SK-N-SH (cell line): ENCODE measurements around the gene CHRNA5. TPM values are rescaled to one million over a fixed set of nuclear protein-coding genes. Genes with fewer than 3 reads are reported as not detected.

Source experiments
- CTCF ChIA-PET: fragments of 300-600, 350-600 bp; formaldehyde crosslinking; extraction: SDS; loops from one replicate; lab custom pipeline; 2021; lab: Yijun Ruan, JAX
- POLR2A ChIA-PET: fragments of 350-600 bp; sonication (Branson Sonifier 250); formaldehyde crosslinking; extraction: SDS; loops from one replicate; lab custom pipeline; 2020; ENCODE audit warnings: antibody characterized with exemption, inconsistent platforms; lab: Yijun Ruan, JAX
- DNase-seq: peaks from one replicate; pipeline ENCODE4 v3.0.0; 2012
- H2AFZ ChIP-seq: fragments of 200-600 bp; sonication (generic); 2 replicates; pipeline ENCODE4 v1.8.1; 2016; ENCODE audit warnings: antibody characterized with exemption, mild to moderate bottlenecking, low read depth
- H3F3A ChIP-seq: fragments of 200-600 bp; sonication (generic); replicated peaks from 2 replicates; pipeline ENCODE3; 2016; ENCODE audit warnings: antibody characterized with exemption, mild to moderate bottlenecking; ENCODE audit not compliant: insufficient read depth
- H3K27ac ChIP-seq, 2 experiments: fragments of 200-500 bp in 1 of 2; fragments of 200-600 bp in 1 of 2; sonication (Bioruptor generic) in 1 of 2; sonication (generic), shearing (Covaris generic) in 1 of 2; 2 replicates each; pipeline versions ENCODE4 v1.5.1 to v1.6.1; 2014 to 2016; ENCODE audit warnings: low read depth in 2 of 2, inconsistent platforms in 1 of 2, low read length in 1 of 2, mild to moderate bottlenecking in 1 of 2, mixed read lengths in 1 of 2
- H3K27me3 ChIP-seq: fragments of 200-600 bp; sonication (generic), shearing (Covaris generic); 2 replicates; pipeline ENCODE4 v1.6.1; 2016; ENCODE audit warnings: mixed run types; ENCODE audit not compliant: insufficient read depth
- H3K36me3 ChIP-seq, 2 experiments: fragments of 200-500 bp in 1 of 2; fragments of 200-600 bp in 1 of 2; sonication (Bioruptor generic) in 1 of 2; sonication (generic) in 1 of 2; replicated peaks in 1 of 2; 2 replicates each; pipeline versions ENCODE3 to v1.5.1; 2014 to 2016; ENCODE audit warnings: low read length in 1 of 2, mild to moderate bottlenecking in 1 of 2; ENCODE audit not compliant: insufficient read depth in 2 of 2, control insufficient read depth in 1 of 2
- H3K4me1 ChIP-seq, 2 experiments: fragments of 200-500 bp in 1 of 2; fragments of 200-600 bp in 1 of 2; sonication (Bioruptor generic) in 1 of 2; sonication (generic), shearing (Covaris generic) in 1 of 2; 2 replicates each; pipeline versions ENCODE4 v1.5.1 to v1.6.1; 2014 to 2016; ENCODE audit warnings: low read depth in 1 of 2, low read length in 1 of 2, mixed run types in 1 of 2; ENCODE audit not compliant: insufficient read depth in 2 of 2, control insufficient read depth in 1 of 2
- H3K4me2 ChIP-seq: fragments of 200-600 bp; sonication (generic), shearing (Covaris generic); 2 replicates; pipeline ENCODE4 v1.6.1; 2017; ENCODE audit warnings: mixed run types
- H3K4me3 ChIP-seq, 2 experiments: fragments of 200-500 bp in 1 of 2; fragments of 200-600 bp in 1 of 2; sonication (Bioruptor generic) in 1 of 2; sonication (generic), shearing (Covaris generic) in 1 of 2; 2 replicates each; pipeline versions ENCODE4 v1.5.1 to v1.8.1; 2014 to 2016; ENCODE audit warnings: low read depth in 2 of 2, inconsistent platforms in 1 of 2, low read length in 1 of 2, mild to moderate bottlenecking in 1 of 2, mixed read lengths in 1 of 2, moderate library complexity in 1 of 2
- H3K79me2 ChIP-seq: fragments of 200-600 bp; sonication (generic); 2 replicates; pipeline ENCODE4 v1.8.1; 2017; ENCODE audit warnings: mild to moderate bottlenecking; ENCODE audit not compliant: insufficient read depth
- H3K9ac ChIP-seq: fragments of 200-600 bp; sonication (generic); 2 replicates; pipeline ENCODE4 v1.6.1; 2017; ENCODE audit warnings: mixed run types
- H3K9me2 ChIP-seq: fragments of 200-600 bp; sonication (generic); 2 replicates; pipeline ENCODE4 v1.6.1; 2017; ENCODE audit warnings: mixed run types
- H3K9me3 ChIP-seq: fragments of 200-600 bp; sonication (generic); 2 replicates; pipeline ENCODE4 v1.6.1; 2017; ENCODE audit warnings: mixed run types, mild to moderate bottlenecking, moderate library complexity
- H4K20me1 ChIP-seq: fragments of 200-600 bp; sonication (generic); 2 replicates; pipeline ENCODE4 v1.6.1; 2017; ENCODE audit warnings: mild to moderate bottlenecking, mixed run types; ENCODE audit not compliant: insufficient read depth
- EP300 ChIP-seq, 2 experiments: IDR thresholded peaks; 2 replicates each; pipeline versions ENCODE4 v1.4.0 to v1.6.1; 2012; ENCODE audit warnings: borderline replicate concordance in 1 of 2, low read depth in 1 of 2, low read length in 1 of 2
- FOXM1 ChIP-seq: IDR thresholded peaks from 2 replicates; pipeline ENCODE4 v1.4.0; 2012; ENCODE audit warnings: low read depth, mild to moderate bottlenecking
- GABPA ChIP-seq: IDR thresholded peaks from 2 replicates; pipeline ENCODE4 v1.4.0; 2012; ENCODE audit warnings: low read depth, mild to moderate bottlenecking
- MAX ChIP-seq: IDR thresholded peaks from 2 replicates; pipeline ENCODE4 v1.4.0; 2012; ENCODE audit warnings: low read depth
- PBX3 ChIP-seq: IDR thresholded peaks from 2 replicates; pipeline ENCODE4; 2012
- POLR2AphosphoS5 ChIP-seq: IDR thresholded peaks from 2 replicates; pipeline ENCODE4 v1.6.1; 2012; ENCODE audit warnings: low read depth, low read length
- RAD21 ChIP-seq: IDR thresholded peaks from 2 replicates; pipeline ENCODE4 v1.6.1; 2012; ENCODE audit warnings: mild to moderate bottlenecking, low read length
- TEAD4 ChIP-seq: IDR thresholded peaks from 2 replicates; pipeline ENCODE4 v1.4.0; 2012; ENCODE audit warnings: mild to moderate bottlenecking, borderline replicate concordance; ENCODE audit not compliant: insufficient read depth
- YY1 ChIP-seq: IDR thresholded peaks from 2 replicates; pipeline ENCODE4 v1.4.0; 2012; ENCODE audit warnings: low read depth, mild to moderate bottlenecking
- ZBTB33 ChIP-seq: IDR thresholded peaks from 2 replicates; pipeline ENCODE4 v1.4.0; 2012; ENCODE audit warnings: low read depth, borderline replicate concordance
- WGBS: methylation state at CpG from one replicate; pipeline ENCODE4 v1.1.6; 2017; ENCODE audit warnings: low lambda C conversion rate; 5-methylcytosine and 5-hydroxymethylcytosine counted together
- polyA plus RNA-seq, 3 experiments: library from polyadenylated mRNA; depleted of rRNA; stranded (reverse); fragments of >200 nt; gene quantifications; 2 replicates each; pipeline ENCODE4 v1.2.3, GENCODE V29; 2012
- TF ChIP-seq, protein P1 (sequence below): IDR thresholded peaks from 2 replicates; pipeline ENCODE4 v1.4.0; 2012; ENCODE audit warnings: low read depth, borderline replicate concordance

The CHRNA5 gene
- polyA plus RNA-seq, 1 of the 3 experiments (the other 2 are of a cell fraction): 5.5 TPM

DNA sequence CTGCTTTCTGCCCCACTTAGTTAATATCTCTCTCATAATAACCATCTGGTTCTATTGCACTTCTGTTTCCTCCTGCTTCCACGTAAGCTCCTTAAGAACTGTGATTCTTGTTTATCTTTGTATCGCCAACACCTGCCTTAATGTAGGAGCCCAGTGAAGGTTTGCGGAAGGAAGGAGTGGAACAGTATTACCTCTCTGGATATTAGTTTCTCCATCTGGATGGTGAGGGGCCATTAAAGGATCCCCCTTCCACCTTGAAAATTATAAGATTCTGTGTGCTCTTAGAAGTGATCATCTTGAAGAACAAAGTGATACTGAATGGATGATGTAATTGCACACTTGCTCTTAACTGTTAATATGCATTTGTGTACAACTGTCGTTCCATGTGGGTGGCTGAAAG is 2.2 kb downstream of the CHRNA5 start:
- peaks cover 0 to 15% of the 10 kb centered on the region in 2 experiments; a peak in 2 of 4 replicates for H3K4me1 ChIP-seq
- no peaks in the 10 kb centered on the region for H3K27me3 ChIP-seq
- peaks cover 19% of the 10 kb centered on the region for H3K79me2 ChIP-seq
- no peaks in the 10 kb centered on the region for H3K9me2 ChIP-seq
- peak overlapping the region in 1 of 2 experiments; percentile 8; a peak in 1 of 4 replicates for H3K27ac ChIP-seq
- H2AFZ ChIP-seq: peak overlapping the region; percentile 84; the same call in 1 of the 2 replicates
- ChIA-PET CTCF (interaction anchor here (1.1 kb wide), 1 partner anchor 22 kb away, joined by 3 read pairs; no protein-coding TSS in a partner anchor), POLR2A (no interaction called here)
- H3F3A ChIP-seq: peaks cover 12% of the 10 kb centered on the region
- TF ChIP-seq MAX (no peak), TEAD4 (no peak), EP300 (IDR thresholded peaks at IDR 0.05; ENCODE audit: borderline replicate concordance in 1 of 2, low read depth in 1 of 2, low read length in 1 of 2) (no peak), FOXM1 (no peak), POLR2AphosphoS5 (no peak), ZBTB33 (no peak), YY1 (no peak)
- TF ChIP-seq, protein P1, sequence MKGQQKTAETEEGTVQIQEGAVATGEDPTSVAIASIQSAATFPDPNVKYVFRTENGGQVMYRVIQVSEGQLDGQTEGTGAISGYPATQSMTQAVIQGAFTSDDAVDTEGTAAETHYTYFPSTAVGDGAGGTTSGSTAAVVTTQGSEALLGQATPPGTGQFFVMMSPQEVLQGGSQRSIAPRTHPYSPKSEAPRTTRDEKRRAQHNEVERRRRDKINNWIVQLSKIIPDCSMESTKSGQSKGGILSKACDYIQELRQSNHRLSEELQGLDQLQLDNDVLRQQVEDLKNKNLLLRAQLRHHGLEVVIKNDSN: no peak
- H3K36me3 ChIP-seq: no peaks in the 10 kb centered on the region
- 82% methylated on average over 4 of the region's 4 CpGs for WGBS
- H3K4me2 ChIP-seq: no peak overlapping the region
- H3K4me3 ChIP-seq: peak overlapping the region; percentile 73 to 80; a peak in 2 of 4 replicates
- no peak overlapping the region for H3K9ac ChIP-seq
- DNase-seq: no peak
- H4K20me1 ChIP-seq: no peaks in the 10 kb centered on the region
- no peaks in the 10 kb centered on the region for H3K9me3 ChIP-seq

DNA sequence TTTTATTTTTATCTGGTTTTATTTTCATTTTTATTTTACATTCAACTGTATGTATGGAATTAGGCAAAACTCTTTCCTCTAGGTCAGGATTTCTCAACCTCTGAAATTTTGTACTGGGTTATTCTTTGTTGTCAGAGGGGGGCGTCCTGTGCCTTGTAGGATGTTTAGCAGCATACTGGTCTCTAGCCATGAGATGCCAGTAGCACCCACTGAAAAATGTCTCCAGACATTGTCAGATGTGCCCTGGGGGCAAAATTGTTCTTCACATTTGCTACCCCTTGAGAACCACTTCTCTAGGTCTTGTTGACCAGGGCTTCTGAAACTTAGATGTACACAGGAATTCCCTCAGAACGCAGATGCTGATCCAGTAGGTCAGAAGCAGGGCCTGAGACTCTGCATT is 5.4 kb downstream of the CHRNA5 start:
- TF ChIP-seq TEAD4 (no peak), RAD21 (peak; percentile 29; the same call in 1 of the 2 replicates), GABPA (no peak), PBX3 (no peak)
- no peaks in the 10 kb centered on the region for H3K27me3 ChIP-seq
- no peak overlapping the region for H3K4me3 ChIP-seq
- H4K20me1 ChIP-seq: no peaks in the 10 kb centered on the region
- ChIA-PET CTCF (interaction anchor here (0.9 kb wide), 1 partner anchor 9 kb away, joined by 5 read pairs; no protein-coding TSS in a partner anchor), POLR2A (no interaction called here)
- H3K27ac ChIP-seq: no peak overlapping the region
- no peaks in the 10 kb centered on the region for H3K9me2 ChIP-seq
- no peak for DNase-seq
- no peak overlapping the region for H3K9ac ChIP-seq
- H3K4me1 ChIP-seq: peaks cover 0 to 7% of the 10 kb centered on the region in 2 experiments; a peak in 2 of 4 replicates
- no peaks in the 10 kb centered on the region for H3K36me3 ChIP-seq
- no peaks in the 10 kb centered on the region for H3K9me3 ChIP-seq
- H3K79me2 ChIP-seq: peaks cover 19% of the 10 kb centered on the region
- 85% methylated on average over 2 of the region's 2 CpGs for WGBS
- no peak overlapping the region for H3K4me2 ChIP-seq
- H2AFZ ChIP-seq: no peak overlapping the region
- peaks cover 12% of the 10 kb centered on the region for H3F3A ChIP-seq
